ENCODE results near the gene TRPM6. TPM values are rescaled to one million over a fixed set of nuclear protein-coding genes. Genes with fewer than 3 reads are reported as not detected.

The TRPM6 gene
- total RNA-seq, 3 donors from 2014 or later (not counting 1 experiment from before 2014, with no cell fraction given) = 0.36 to 12.8 TPM; not detected in 1

DNA sequence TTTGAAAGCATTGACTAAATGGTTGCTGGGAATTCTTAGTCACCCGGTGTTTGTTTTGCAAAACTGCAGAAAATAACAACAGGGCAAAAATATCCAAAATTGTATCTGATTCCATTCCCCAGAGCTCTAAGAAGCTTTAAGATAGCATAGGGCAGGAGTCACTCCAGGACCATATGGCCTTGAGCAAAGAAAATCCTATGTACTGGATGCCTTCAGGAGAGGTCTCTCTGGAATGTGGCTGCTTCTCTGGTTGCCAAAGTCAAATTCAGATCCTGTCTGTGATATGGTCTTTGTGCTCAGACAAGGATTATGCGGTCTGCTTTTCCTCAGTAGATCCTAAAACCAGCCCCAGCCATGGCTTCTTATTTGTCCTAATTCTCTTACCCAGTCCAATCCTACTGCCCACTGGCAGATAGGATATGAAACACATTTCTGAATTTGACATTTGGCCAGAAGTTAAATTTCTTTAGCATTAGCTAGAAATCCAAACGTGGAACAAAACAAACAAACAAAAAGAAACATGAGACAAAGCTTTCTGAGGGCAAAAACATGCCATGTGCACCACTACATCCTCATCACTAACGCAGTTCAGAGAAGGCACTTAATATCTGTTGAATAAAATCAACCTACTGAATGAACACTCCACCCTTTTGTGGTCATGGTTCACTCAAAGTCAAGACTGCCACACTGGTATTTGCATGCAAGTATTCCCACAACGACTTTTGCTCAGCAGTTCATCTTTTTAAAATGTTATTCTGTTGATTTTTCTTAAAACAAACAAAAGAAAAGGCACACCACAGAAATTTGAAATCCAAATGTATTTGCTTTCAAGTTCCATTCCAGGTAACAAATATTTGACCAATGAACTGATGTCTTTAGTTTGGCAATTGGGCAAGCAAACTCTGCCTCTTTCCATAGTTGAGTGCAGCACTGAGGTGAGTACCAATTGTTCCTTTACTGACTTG, 165.7 kb downstream of the TRPM6 start:
- H3K4me1 Mint-ChIP-seq = no peaks in the 10 kb centered on the region
- intact Hi-C loops (cut with micrococcal nuclease) = no loop called here
- H3K4me3 Mint-ChIP-seq = no peak overlapping the region
- H3K27me3 Mint-ChIP-seq (ENCODE audit: low read depth in 2 of 2) = peaks cover 12 to 27% of the 10 kb centered on the region in 2 donors
- Histone ChIP-seq H3K36me3 (ENCODE audit: control insufficient read depth, insufficient read depth, low read length) (no peaks in the 10 kb centered on the region), H3K4me3 (ENCODE audit: low read length) (no peak overlapping the region), H3K27me3 (ENCODE audit: control insufficient read depth, insufficient read depth, low read length) (no peaks in the 10 kb centered on the region), H3K27ac (ENCODE audit: low read length) (no peak overlapping the region), H3K4me1 (ENCODE audit: control insufficient read depth, insufficient read depth, low read length) (no peaks in the 10 kb centered on the region), H3K9me3 (ENCODE audit: control insufficient read depth, insufficient read depth, low read length) (no peaks in the 10 kb centered on the region)
- no peaks in the 10 kb centered on the region for H3K36me3 Mint-ChIP-seq
- ATAC-seq (no peak), DNase-seq (no peak)
- no peak overlapping the region for H3K27ac Mint-ChIP-seq
- WGBS (ENCODE audit: insufficient coverage) = 72% methylated on average over 5 of the region's 5 CpGs
- no peaks in the 10 kb centered on the region for H3K9me3 Mint-ChIP-seq
- TF ChIP-seq, protein P1, sequence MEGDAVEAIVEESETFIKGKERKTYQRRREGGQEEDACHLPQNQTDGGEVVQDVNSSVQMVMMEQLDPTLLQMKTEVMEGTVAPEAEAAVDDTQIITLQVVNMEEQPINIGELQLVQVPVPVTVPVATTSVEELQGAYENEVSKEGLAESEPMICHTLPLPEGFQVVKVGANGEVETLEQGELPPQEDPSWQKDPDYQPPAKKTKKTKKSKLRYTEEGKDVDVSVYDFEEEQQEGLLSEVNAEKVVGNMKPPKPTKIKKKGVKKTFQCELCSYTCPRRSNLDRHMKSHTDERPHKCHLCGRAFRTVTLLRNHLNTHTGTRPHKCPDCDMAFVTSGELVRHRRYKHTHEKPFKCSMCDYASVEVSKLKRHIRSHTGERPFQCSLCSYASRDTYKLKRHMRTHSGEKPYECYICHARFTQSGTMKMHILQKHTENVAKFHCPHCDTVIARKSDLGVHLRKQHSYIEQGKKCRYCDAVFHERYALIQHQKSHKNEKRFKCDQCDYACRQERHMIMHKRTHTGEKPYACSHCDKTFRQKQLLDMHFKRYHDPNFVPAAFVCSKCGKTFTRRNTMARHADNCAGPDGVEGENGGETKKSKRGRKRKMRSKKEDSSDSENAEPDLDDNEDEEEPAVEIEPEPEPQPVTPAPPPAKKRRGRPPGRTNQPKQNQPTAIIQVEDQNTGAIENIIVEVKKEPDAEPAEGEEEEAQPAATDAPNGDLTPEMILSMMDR (IDR thresholded peaks at IDR 0.05) = no peak

DNA sequence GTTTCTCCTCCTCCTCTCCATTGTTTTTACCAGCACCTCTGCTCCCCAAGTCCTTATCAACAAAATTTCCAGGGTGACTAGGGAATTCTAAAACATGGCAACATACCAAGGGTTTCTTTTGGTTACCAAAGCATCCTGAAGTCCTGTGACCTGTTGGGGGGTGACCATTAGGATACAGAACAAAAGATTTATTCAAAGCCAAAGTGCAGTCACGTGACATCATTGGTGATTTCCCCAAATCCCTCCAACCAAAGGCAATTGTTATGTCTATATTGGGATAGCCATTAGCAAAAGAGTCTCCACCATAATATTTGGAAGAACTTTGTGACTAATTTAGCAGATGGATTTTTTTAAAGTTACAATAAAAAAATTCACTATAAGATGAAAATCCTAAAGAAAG, 168.4 kb downstream of the TRPM6 start:
- intact Hi-C loops (cut with micrococcal nuclease) = no loop called here
- no peaks in the 10 kb centered on the region for H3K9me3 Mint-ChIP-seq

DNA sequence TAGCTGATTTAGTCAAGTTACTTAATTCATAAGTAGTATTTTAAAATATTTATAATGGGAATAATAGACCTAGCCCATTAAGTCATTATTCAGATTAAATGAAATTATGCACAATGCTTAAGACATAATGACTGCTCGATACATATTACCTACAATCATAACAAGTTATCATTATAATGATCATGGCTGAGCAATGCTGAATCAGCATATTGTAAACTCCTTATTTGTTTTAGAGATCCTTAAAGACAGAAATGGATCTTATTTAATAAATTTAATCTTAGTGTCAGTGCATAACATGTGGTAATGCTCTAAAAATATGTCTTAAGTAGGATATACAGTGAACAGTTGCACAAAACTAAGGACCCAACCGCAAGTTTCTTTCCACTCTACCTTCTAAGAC, 169.0 kb downstream of the TRPM6 start:
- H3K27ac ChIP-seq (ENCODE audit: low read length) = no peak overlapping the region
- Mint-ChIP-seq H3K4me1 (no peaks in the 10 kb centered on the region), H3K27ac (no peak overlapping the region), H3K27me3 (ENCODE audit: low read depth in 2 of 2) (peaks cover 9 to 18% of the 10 kb centered on the region in 2 donors), H3K4me3 (no peak overlapping the region), H3K9me3 (no peaks in the 10 kb centered on the region), H3K36me3 (no peaks in the 10 kb centered on the region)
- intact Hi-C loops (cut with micrococcal nuclease) = no loop called here
- ATAC-seq (no peak), DNase-seq (no peak)
- no peaks in the 10 kb centered on the region for H3K4me1 ChIP-seq (ENCODE audit: control insufficient read depth, insufficient read depth, low read length)
- H3K36me3 ChIP-seq (ENCODE audit: control insufficient read depth, insufficient read depth, low read length) = no peaks in the 10 kb centered on the region
- H3K9me3 ChIP-seq (ENCODE audit: control insufficient read depth, insufficient read depth, low read length) = no peaks in the 10 kb centered on the region
- H3K4me3 ChIP-seq (ENCODE audit: low read length) = no peak overlapping the region
- H3K27me3 ChIP-seq (ENCODE audit: control insufficient read depth, insufficient read depth, low read length) = no peaks in the 10 kb centered on the region
- TF ChIP-seq, protein P1 (IDR thresholded peaks at IDR 0.05) = no peak
- WGBS (ENCODE audit: insufficient coverage) = 65% methylated on average over 1 of the region's 2 CpGs

More for the DNA sequence above, 168.4 kb downstream of the TRPM6 start:
- Mint-ChIP-seq H3K27ac (no peak overlapping the region), H3K4me1 (no peaks in the 10 kb centered on the region), H3K36me3 (no peaks in the 10 kb centered on the region), H3K4me3 (no peak overlapping the region), H3K27me3 (ENCODE audit: low read depth in 2 of 2) (peaks cover 9 to 18% of the 10 kb centered on the region in 2 donors)
- Histone ChIP-seq H3K4me3 (ENCODE audit: low read length) (no peak overlapping the region), H3K27ac (ENCODE audit: low read length) (no peak overlapping the region), H3K9me3 (ENCODE audit: control insufficient read depth, insufficient read depth, low read length) (no peaks in the 10 kb centered on the region), H3K27me3 (ENCODE audit: control insufficient read depth, insufficient read depth, low read length) (no peaks in the 10 kb centered on the region), H3K36me3 (ENCODE audit: control insufficient read depth, insufficient read depth, low read length) (no peaks in the 10 kb centered on the region), H3K4me1 (ENCODE audit: control insufficient read depth, insufficient read depth, low read length) (no peaks in the 10 kb centered on the region)
- no peak for DNase-seq
- no CpG with 5 or more reads among the region's 1 CpG for WGBS (ENCODE audit: insufficient coverage)
- TF ChIP-seq, protein P1 (IDR thresholded peaks at IDR 0.05) = no peak
- no peak for ATAC-seq

Measured in natural killer cell (primary cell).